Body of pancreas (tissue), 4 donors: ENCODE data around the gene PDHA1.

Source experiments
- CTCF ChIP-seq, 7 experiments: fragments of 450-650 bp in 4 of 7; fragments of 200-600 bp in 3 of 7; sonication (generic) in 3 of 7; IDR thresholded peaks; one replicate each; pipeline ENCODE4 v1.5.1; 2016 to 2019; ENCODE audit warnings: antibody characterized with exemption in 7 of 7
- POLR2A ChIP-seq, 3 donors: fragments of 450-650 bp; IDR thresholded peaks; one replicate each; pipeline ENCODE4 v1.6.1; 2016; ENCODE audit warnings: antibody characterized with exemption in 3 of 3, mild to moderate bottlenecking in 2 of 3

- TF ChIP-seq CTCF (IDR thresholded peaks at IDR 0.05) (no peak), POLR2A (IDR thresholded peaks at IDR 0.05) (no peak)
These were observed 10.9 kb downstream of the PDHA1 start for GRCh38 chrX:19354625-19355024.
